HuH-7.5 (cell line): ENCODE results near the gene SDK2.

Experiments
- DNase-seq: peaks from one replicate; pipeline ENCODE4 v3.0.0; 2011; ENCODE audit warnings: low spot score

SDK2 gene

DNA sequence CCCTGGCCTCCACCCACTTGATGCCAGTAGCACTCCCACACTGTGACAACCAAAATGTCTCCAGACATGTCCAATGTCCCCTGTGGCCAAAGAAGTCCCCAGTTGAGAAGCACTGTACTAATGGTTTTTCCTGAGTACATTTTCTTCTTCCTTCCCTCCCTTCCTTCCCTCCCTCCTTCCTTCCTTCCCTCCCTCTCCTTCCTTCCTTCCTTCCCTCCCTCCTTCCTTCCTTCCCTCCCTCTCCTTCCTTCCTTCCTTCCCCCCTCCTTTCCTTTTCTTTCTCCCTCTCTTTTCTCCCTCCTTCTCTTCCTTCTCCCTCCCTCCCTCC, 255.7 kb downstream of the SDK2 start:
- DNase-seq, result no peak

DNA sequence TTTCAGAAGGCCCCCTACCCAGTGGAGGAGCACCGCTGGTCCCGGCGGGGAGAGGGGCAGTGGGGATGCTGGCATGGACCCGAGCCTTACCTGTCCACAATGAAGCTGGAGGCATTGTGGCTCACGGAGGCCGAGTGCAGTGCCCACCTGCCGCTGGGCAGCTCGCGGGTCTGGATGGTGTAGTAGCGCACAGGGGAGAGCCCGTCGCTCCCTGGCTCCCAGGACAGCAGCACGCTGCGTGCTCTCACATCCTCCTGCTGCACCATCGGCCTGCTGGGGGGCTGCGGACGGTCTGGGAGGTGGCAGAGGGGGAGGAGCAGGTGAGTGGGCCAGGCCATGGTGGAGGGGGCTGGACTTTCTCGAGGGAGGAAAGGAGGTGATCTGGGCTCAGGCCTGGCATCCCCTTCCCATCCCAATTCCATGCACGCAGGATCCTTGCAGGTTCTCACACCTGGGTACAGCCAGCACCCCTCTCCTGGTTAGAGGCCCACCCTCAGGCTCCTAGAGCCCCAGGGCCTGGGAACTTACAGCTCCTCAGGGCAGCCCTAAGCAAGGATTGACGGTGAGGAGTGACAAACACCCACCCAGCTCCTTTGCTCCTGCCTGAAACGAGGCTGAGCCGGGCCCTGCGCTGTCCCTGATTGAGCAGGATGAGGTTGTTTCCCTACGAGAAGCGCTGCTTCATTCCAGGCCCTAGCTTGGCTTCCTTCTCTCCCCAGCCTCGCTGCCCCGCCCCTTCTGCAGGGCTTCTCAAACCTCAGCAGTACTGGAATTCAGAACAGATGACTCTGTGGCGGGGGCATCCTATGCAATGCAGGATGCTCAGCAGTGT, 256.3 kb downstream of the SDK2 start:
- no peak for DNase-seq

- DNase-seq, result no peak
These were observed 257.7 kb downstream of the SDK2 start for GRCh38 chr17:73386561-73386960.

DNA sequence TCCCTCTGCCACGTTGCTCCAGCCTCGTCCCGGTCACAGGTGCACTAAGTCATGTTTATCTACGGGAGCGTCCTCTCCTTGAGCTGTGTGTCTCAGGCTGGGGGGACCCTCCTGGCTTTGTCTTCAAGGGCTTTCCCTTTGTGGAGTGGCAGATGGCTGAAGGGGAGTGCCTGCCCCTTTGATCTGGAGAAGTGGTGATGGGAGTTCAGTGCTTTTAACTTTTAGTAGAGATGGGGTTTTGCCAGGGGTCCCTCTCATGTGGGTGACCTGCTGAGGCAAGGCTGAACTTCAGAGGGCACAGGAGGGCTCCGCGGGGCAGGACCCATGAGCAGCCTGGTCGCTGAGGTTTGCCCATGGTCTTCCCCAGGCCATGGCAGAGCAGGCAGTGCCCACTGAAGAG, 259.3 kb downstream of the SDK2 start:
- no peak for DNase-seq

DNA sequence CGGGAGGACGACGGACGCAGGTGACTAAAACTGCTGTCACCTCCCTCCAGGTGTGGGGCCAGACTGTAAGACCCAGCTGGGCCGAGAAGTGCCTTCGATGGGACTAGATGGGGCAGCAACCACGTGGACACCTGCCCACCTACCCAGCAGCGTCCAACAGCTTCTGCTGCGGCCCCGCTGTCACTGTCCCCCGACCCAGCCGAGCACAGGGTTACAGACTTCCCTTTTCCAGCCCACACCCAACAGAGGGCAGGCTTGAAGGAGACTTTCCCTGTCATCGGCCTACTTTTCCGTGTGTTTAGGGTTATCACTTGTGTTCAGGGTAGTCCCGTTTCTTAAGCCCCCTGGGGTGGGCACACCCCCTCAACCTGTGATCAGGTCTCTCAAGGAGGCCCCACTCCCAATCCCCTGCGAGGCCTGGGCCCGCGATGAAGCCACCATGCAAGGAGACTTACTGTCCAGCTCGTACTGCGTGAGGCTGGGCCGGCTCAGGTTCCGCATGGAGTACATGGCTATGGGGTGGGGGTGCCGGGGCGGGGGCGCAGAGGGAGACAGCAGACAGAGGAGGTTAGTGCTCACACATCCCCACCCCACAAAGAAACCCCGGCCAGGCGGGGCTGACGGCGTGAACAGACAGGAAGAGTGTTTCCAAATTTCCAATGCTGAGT, 263.7 kb downstream of the SDK2 start:
- DNase-seq, result no peak

- no peak for DNase-seq
These were observed 264.4 kb downstream of the SDK2 start for GRCh38 chr17:73379826-73380225.

DNA sequence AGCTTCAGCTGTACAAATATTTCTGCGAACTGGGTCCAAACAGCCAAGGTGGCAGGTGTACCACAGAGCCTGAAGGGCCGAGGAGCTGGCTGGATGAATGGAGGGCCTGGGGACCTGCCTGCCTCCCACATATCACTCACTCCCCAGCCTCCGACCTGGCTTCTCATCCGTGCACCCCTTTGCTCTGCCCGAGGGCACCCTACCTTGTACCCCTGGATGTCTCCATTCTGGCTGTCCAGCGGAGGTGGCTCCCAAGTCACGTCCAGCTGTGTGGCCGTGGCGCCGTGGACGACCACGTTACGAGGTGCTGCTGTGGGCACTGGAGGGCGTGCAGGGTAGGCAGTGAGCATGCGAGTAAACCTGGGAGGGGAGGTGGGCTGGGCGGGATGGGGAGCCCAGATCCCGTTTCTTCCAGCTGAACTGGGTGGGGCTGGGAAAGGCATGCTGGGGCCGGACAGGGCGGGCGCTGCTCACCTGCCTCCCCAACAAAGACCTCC, 265.2 kb downstream of the SDK2 start:
- no peak for DNase-seq

- no peak for DNase-seq
These were observed 267.6 kb downstream of the SDK2 start for GRCh38 chr17:73376636-73377035.

DNA sequence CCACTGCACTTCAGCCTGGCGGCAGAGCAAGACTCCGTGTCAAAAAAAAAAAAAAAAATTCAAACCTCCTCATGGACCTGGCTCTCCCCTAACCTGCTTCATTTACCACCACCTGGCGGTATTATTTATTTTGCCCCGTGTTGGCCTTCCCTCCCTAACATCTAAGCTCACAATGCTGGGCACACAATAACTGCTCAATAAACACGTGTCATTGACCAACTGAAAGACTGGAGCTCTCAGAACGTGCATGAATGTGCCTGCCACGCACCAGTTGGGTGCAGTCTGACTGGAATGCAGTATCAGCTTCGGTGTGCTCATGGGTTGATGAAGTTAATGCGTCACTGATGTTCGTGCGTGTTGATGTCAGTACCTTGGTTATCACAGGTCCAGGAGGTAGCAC, 268.1 kb downstream of the SDK2 start:
- DNase-seq, result no peak

DNA sequence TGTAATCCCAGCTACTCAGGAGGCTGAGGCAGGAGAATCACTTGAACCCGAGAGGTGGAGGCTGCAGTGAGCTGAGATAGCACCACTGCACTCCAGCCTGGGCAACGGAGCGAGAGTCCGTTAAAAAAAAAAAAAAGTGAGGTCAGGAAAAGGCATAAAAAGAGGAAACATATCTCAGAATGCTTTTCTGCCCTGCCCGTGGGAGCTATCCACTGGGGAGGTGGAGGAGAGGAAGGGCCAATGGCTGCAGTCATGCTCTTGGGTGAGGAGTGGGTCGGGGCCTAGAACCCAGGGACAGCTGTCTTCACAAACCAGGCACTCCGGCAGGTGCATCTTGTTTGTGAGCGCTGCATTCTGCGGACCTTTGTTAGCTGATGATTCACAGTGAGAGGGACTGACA, 272.4 kb downstream of the SDK2 start:
- no peak for DNase-seq

DNA sequence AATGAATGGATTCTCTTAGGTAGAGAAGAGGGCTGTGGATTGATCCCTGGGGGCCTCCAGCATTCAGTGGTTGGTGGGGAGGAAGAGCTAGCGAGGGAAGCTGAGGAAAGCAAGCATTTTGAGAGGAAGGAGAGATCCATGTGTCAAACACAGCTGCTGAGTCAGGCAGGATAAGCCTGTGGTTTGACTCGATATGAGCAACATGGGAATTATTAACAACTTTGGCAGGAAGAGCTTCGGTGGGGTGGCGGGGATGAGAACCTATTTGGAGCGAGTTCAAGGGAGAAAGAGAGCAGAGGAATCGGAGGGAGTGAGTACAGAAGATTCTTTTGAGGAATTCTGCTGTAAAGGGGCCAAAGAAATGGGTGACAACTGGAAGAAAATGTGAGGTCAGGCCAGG, 273.0 kb downstream of the SDK2 start:
- DNase-seq, result no peak

GRCh38 chr17:73369817-73370490, 274.3 kb downstream of the SDK2 start:
- DNase-seq, result peak; percentile 87

DNA sequence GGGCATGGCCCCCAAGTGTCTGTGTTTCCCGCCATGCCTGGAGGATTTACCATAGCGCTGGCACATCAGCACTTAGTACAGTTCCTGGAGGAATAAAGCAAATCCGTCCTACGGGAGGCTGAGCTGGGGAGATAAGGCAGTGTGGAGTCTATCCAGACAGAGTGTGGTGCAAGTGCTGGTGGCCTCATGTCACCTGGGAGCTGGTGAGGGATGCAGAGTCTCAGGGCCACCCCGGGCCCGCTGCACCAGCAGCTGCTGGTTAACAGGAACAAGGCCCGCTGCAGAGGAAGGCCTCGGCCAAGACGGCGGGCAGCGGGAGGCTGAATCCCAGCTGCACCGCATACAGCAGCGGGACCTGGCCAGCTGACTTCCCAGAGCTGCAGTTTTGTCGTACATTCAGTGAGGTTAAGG, 275.1 kb downstream of the SDK2 start:
- no peak for DNase-seq

DNA sequence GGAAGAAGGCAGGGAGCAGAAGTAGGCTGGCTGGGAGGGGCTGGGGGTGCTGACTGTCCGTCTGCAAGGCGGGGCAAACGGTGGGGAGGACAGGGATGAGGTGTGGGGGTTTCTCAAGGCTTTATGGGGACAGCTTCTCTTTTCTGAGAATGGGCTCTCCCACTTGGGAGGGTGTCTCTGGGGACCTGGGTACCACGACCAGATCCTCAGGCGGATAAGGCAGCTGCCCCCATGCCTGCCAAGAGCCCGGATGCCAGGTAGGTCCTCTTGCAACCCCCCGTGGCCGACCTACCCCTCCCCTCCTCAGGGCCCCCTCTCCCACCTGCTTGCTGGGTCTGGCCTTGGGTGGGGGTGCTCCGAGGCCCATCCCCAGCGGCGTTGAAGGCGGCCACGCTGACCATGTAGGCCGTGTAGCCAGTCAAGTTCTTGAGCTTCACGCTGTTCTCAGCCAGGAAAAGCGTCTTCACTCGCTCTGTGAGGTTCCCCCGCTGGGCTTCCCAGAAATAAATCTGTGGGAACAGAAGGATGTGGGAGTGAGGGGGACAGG, 276.1 kb downstream of the SDK2 start:
- no peak for DNase-seq

- no peak for DNase-seq
These were observed 278.2 kb downstream of the SDK2 start for GRCh38 chr17:73365906-73366623.

- no peak for DNase-seq
These were observed 278.9 kb downstream of the SDK2 start for GRCh38 chr17:73365301-73365874.

- DNase-seq, result no peak
These were observed 280.1 kb downstream of the SDK2 start for GRCh38 chr17:73364155-73364522.

- DNase-seq, result no peak
These were observed 280.6 kb downstream of the SDK2 start for GRCh38 chr17:73363442-73364154.

DNA sequence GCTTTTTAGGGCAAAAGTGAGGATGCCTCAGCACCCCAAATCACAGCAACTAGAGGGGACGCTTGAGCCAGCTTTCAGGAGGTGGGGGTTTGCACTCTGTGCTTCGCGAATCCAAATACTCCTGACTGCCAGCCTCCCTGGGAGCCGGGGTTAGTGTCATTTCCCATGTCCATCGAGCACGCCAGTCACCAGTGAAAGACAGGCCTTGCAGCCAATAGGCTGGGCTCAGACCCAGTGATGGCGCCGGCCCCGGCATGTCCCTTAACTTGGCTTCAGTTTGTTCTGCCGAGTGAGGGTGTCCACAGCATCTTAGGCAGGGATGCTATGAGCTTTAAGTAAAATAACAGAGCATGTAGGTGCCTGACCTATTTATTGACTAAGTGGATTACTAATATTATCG, 281.5 kb downstream of the SDK2 start:
- DNase-seq, result no peak

GRCh38 chr17:73360961-73361761, 283.1 kb downstream of the SDK2 start:
- no peak for DNase-seq
